ENCODE measurements around the gene STXBP5. TPM values are rescaled to one million over a fixed set of nuclear protein-coding genes. Genes with fewer than 3 reads are reported as not detected.

Gene STXBP5
- total RNA-seq, 4 donors from 2014 or later = 18.1 to 22.1 (median 20.0) TPM

DNA sequence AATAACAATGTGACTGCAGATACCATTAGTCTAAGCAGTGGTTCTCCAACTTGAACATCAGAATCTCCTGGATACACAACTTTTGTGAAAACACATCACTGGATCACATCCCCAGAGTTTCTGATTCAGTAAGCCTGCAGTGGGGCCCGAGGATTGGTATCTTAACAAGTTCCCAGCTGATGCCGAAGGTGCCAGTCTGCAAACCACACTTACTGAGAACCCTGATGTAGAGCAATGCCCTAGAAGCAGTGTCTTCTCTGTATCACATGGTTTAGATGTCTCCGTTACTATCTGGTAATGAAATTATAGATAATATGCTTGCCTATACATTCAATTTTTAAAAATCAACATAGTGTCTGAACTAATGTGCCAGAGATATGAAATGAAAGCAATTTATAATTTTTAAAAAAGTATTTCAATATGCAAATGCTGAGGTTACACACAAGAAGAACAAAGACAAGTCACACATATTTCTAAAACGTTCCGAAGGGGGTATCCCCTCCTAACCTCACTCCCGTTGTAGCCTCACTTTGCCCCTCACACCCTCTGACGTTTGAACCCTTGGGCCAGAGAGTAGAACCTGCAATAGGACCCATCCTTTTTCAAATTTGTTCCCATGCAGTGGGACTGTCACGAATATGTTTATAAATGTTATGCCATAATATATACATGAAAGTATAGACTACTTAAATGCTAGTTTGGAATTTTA is 188.9 kb downstream of the STXBP5 start:
- intact Hi-C loops (cut with DNase I) = no loop called here
- WGBS = 78% methylated on average over 8 of the region's 8 CpGs
- TF ChIP-seq EP300 (IDR thresholded peaks at IDR 0.05) = no peak
- TF ChIP-seq, protein P1, sequence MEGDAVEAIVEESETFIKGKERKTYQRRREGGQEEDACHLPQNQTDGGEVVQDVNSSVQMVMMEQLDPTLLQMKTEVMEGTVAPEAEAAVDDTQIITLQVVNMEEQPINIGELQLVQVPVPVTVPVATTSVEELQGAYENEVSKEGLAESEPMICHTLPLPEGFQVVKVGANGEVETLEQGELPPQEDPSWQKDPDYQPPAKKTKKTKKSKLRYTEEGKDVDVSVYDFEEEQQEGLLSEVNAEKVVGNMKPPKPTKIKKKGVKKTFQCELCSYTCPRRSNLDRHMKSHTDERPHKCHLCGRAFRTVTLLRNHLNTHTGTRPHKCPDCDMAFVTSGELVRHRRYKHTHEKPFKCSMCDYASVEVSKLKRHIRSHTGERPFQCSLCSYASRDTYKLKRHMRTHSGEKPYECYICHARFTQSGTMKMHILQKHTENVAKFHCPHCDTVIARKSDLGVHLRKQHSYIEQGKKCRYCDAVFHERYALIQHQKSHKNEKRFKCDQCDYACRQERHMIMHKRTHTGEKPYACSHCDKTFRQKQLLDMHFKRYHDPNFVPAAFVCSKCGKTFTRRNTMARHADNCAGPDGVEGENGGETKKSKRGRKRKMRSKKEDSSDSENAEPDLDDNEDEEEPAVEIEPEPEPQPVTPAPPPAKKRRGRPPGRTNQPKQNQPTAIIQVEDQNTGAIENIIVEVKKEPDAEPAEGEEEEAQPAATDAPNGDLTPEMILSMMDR (IDR thresholded peaks at IDR 0.05) = no peak
- TF ChIP-seq POLR2A (IDR thresholded peaks at IDR 0.05; ENCODE audit: low read depth) = no peak
- no peak for TF ChIP-seq POLR2AphosphoS5 (IDR thresholded peaks at IDR 0.05)
- Histone ChIP-seq H3K36me3 (no peaks in the 10 kb centered on the region), H3K4me3 (no peak overlapping the region), H3K27ac (replicated peaks in 1 of 4) (no peak overlapping the region), H3K9me3 (no peaks in the 10 kb centered on the region), H3K27me3 (no peaks in the 10 kb centered on the region), H3K4me1 (no peaks in the 10 kb centered on the region)
- DNase-seq (ENCODE audit: extremely low spot score) = no peak

DNA sequence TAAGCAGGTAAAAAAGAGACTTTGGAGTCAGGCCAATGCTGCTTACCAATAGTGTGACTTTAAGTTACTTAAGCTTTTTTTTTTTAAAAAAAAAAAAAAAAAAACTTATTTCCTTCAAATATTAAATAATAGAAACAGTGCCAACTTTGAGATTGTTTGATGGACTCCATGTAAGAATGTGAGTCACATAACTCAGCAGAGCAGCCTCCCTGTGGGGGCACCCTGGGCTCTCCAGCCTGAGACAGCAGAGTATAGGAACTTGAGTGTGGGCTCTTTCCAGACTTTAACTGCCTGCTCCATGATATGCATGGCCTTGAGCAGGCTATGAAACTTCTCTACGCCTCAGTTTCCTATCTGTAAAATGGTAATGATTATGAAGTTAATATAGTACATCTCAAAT is 190.9 kb downstream of the STXBP5 start:
- intact Hi-C loops (cut with DNase I) = no loop called here
- H3K36me3 ChIP-seq = no peaks in the 10 kb centered on the region
- no peaks in the 10 kb centered on the region for H3K9me3 ChIP-seq
- no peaks in the 10 kb centered on the region for H3K27me3 ChIP-seq
- no peak overlapping the region for H3K4me3 ChIP-seq
- 100% methylated on average over 1 of the region's 1 CpG for WGBS
- H3K27ac ChIP-seq (replicated peaks in 1 of 4) = no peak overlapping the region
- no peak for DNase-seq (ENCODE audit: extremely low spot score)
- no peak for TF ChIP-seq POLR2A (IDR thresholded peaks at IDR 0.05; ENCODE audit: low read depth)
- TF ChIP-seq EP300 (IDR thresholded peaks at IDR 0.05) = no peak
- TF ChIP-seq POLR2AphosphoS5 (IDR thresholded peaks at IDR 0.05) = no peak
- TF ChIP-seq, protein P1 (IDR thresholded peaks at IDR 0.05) = no peak
- no peaks in the 10 kb centered on the region for H3K4me1 ChIP-seq

DNA sequence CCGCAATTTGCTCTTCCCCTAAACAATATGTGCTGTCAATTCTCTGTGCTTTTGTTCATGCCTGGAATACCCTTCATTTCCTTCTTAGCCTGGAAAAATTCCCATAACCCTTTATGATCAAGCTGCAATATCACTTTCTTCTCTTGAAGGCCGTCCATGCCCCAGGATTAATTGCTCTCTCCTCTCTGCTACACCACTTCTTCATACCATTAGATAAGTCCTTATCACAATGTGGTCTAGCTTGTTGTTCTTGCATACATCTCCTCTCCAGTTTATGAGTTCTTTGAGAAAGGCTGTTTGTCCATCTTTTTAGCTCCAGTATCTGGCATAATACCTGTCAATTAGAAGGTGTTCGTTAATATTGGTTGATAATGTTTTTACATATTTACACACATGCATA is 193.1 kb downstream of the STXBP5 start:
- TF ChIP-seq, protein P1 (IDR thresholded peaks at IDR 0.05) = no peak
- TF ChIP-seq POLR2A (IDR thresholded peaks at IDR 0.05; ENCODE audit: low read depth) (no peak), EP300 (IDR thresholded peaks at IDR 0.05) (no peak), POLR2AphosphoS5 (IDR thresholded peaks at IDR 0.05) (no peak)
- intact Hi-C loops (cut with DNase I) = no loop called here
- no peaks in the 10 kb centered on the region for H3K4me1 ChIP-seq
- 89% methylated on average over 3 of the region's 3 CpGs for WGBS
- H3K27me3 ChIP-seq = no peaks in the 10 kb centered on the region
- H3K4me3 ChIP-seq = no peak overlapping the region
- no peak overlapping the region for H3K27ac ChIP-seq (replicated peaks in 1 of 4)
- H3K9me3 ChIP-seq = peaks cover 0 to 6% (median 3%) of the 10 kb centered on the region in 4 donors
- DNase-seq (ENCODE audit: extremely low spot score) = no peak
- H3K36me3 ChIP-seq = no peaks in the 10 kb centered on the region

DNA sequence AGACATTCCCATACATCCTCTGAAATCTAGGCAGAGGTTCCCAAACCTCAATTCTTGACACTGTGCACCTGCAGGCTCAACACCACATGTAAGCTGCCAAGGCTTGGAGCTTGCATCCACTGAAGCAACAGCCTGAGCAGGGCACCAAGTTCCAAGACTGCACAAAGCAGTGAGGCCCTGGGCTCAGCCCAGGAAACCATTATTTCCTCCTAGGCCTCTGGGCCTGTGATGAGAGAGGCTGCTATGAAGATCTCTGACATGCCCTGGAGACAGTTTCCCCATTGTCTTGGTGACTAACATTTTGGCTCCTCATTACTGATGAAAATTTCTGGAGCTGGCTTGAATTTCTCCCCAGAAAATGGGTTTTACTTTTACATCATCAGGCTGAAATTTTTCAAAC is 196.8 kb downstream of the STXBP5 start:
- Histone ChIP-seq H3K27me3 (no peaks in the 10 kb centered on the region), H3K4me3 (no peak overlapping the region), H3K9me3 (peaks cover 0 to 6% (median 3%) of the 10 kb centered on the region in 4 donors), H3K27ac (replicated peaks in 1 of 4) (no peak overlapping the region), H3K36me3 (no peaks in the 10 kb centered on the region), H3K4me1 (no peaks in the 10 kb centered on the region)
- DNase-seq (ENCODE audit: extremely low spot score) = no peak
- intact Hi-C loops (cut with DNase I) = no loop called here
- no peak for TF ChIP-seq POLR2AphosphoS5 (IDR thresholded peaks at IDR 0.05)
- no peak for TF ChIP-seq POLR2A (IDR thresholded peaks at IDR 0.05; ENCODE audit: low read depth)
- TF ChIP-seq, protein P1 (IDR thresholded peaks at IDR 0.05) = no peak
- TF ChIP-seq EP300 (IDR thresholded peaks at IDR 0.05) = no peak

DNA sequence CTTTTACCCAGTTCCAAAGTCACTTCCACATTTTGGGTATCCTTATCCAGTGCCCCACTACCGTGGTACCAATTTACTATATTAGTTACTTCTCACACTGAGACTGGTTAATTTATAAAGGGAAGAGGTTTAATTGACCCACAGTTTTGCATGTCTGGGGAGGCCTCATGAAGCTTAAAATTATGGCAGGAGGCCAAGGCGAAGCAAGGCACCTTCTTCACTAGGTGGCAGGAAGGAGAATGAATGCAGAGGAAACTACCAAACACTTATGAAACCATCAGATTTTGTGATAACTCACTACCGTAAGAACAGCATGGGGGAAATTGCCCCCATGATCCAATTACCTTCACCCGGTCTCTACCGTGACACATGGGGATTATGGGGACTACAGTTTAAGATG is 197.6 kb downstream of the STXBP5 start:
- Histone ChIP-seq H3K36me3 (no peaks in the 10 kb centered on the region), H3K27ac (replicated peaks in 1 of 4) (no peak overlapping the region), H3K4me1 (no peaks in the 10 kb centered on the region), H3K4me3 (no peak overlapping the region), H3K9me3 (peaks cover 0 to 6% (median 3%) of the 10 kb centered on the region in 4 donors), H3K27me3 (no peaks in the 10 kb centered on the region)
- no peak for DNase-seq (ENCODE audit: extremely low spot score)
- no peak for TF ChIP-seq POLR2AphosphoS5 (IDR thresholded peaks at IDR 0.05)
- no peak for TF ChIP-seq EP300 (IDR thresholded peaks at IDR 0.05)
- TF ChIP-seq, protein P1 (IDR thresholded peaks at IDR 0.05) = no peak
- no peak for TF ChIP-seq POLR2A (IDR thresholded peaks at IDR 0.05; ENCODE audit: low read depth)
- 88% methylated on average over 5 of the region's 5 CpGs for WGBS
- intact Hi-C loops (cut with DNase I) = no loop called here

Data from esophagus muscularis mucosa (tissue), 4 donors.